Umbilical cord (tissue), 2 donors: ENCODE data around the gene KLF17. TPM values are rescaled to one million over a fixed set of nuclear protein-coding genes. Genes with fewer than 3 reads are reported as not detected.

ENCODE experiments used
- DNase-seq: peaks from one replicate; pipeline ENCODE4 v3.0.0-alpha.2; 2015; ENCODE audit warnings: low spot score
- total RNA-seq: library from RNA; depleted of rRNA; stranded (reverse); fragments of >200 nt; gene quantifications from one replicate; pipeline ENCODE4 v1.2.3, GENCODE V29; 2014; ENCODE audit warnings: low replicate concordance; ENCODE audit not compliant: insufficient read depth

The KLF17 gene
- total RNA-seq, 1 donor from 2014 or later: 5.5 TPM

- DNase-seq: no peak
Measured at GRCh38 chr1:44151808-44152207, 33.2 kb downstream of the KLF17 start.

GRCh38 chr1:44152692-44153091, 34.1 kb downstream of the KLF17 start:
- DNase-seq: no peak

- no peak for DNase-seq
Measured at GRCh38 chr1:44154049-44154448, 35.4 kb downstream of the KLF17 start.

- DNase-seq: no peak
Measured at GRCh38 chr1:44157903-44158302, 39.3 kb downstream of the KLF17 start.

- no peak for DNase-seq
Measured at GRCh38 chr1:44158871-44159270, 40.2 kb downstream of the KLF17 start.

- no peak for DNase-seq
Measured at GRCh38 chr1:44161546-44161945, 42.9 kb downstream of the KLF17 start.

- no peak for DNase-seq
Measured at GRCh38 chr1:44168520-44169098, 50.0 kb downstream of the KLF17 start.

GRCh38 chr1:44170281-44170823, 51.7 kb downstream of the KLF17 start:
- no peak for DNase-seq

- no peak for DNase-seq
Measured at GRCh38 chr1:44174630-44175029, 56.0 kb downstream of the KLF17 start.

Other genes starting within 250 kb of the KLF17 start
- gene ARTN, start 185.0 kb upstream of the KLF17 start, total RNA-seq: 4.8 TPM
- gene IPO13, start 171.9 kb upstream of the KLF17 start, total RNA-seq: 26.5 TPM
- 5.1 TPM for gene DPH2, start 148.8 kb upstream of the KLF17 start, total RNA-seq
- gene ATP6V0B, start 143.9 kb upstream of the KLF17 start, total RNA-seq: 55.6 TPM
- 74.9 TPM for gene B4GALT2, start 139.6 kb upstream of the KLF17 start, total RNA-seq
- 9.9 TPM for gene CCDC24, start 127.2 kb upstream of the KLF17 start, total RNA-seq
- 0.48 TPM for gene SLC6A9, start 87.4 kb upstream of the KLF17 start, total RNA-seq
- gene KLF18, start 22.8 kb downstream of the KLF17 start, total RNA-seq: 0.24 TPM
- 14.7 TPM for gene DMAP1, start 94.7 kb downstream of the KLF17 start, total RNA-seq
- gene ERI3, start 236.4 kb downstream of the KLF17 start, total RNA-seq: 29.6 TPM